Heart left ventricle (tissue), 16 donors: ENCODE results near the gene PIGV. TPM values are rescaled to one million over a fixed set of nuclear protein-coding genes. Genes with fewer than 3 reads are reported as not detected.

Experiments used
- ATAC-seq, 4 donors: fragments of 200-7000 bp; cut with Tn5 transposase; one replicate each; pipeline ENCODE4 v1.9.1; 2020 to 2022; ENCODE audit warnings: moderate library complexity in 4 of 4, mild to moderate bottlenecking in 3 of 4, moderate number of reproducible peaks in 1 of 4
- DNase-seq, 5 donors: peaks; one replicate each; pipeline ENCODE4 v3.0.0-alpha.2; 2020
- H3K27ac ChIP-seq, 12 donors: fragments of 200-600 bp; sonication (generic) in 4 of 12; one replicate each; pipeline versions ENCODE4 v1.5.0 to v1.8.0; 2016 to 2022; ENCODE audit warnings: mild to moderate bottlenecking in 2 of 12
- H3K27me3 ChIP-seq, 9 donors: fragments of 200-600 bp; sonication (generic) in 2 of 9; one replicate each; pipeline versions ENCODE4 v1.5.1 to v1.8.0; 2016 to 2022; ENCODE audit warnings: mild to moderate bottlenecking in 3 of 9
- H3K36me3 ChIP-seq, 9 donors: fragments of 200-600 bp; sonication (generic) in 2 of 9; one replicate each; pipeline versions ENCODE4 v1.5.0 to v1.8.0; 2018 to 2022; ENCODE audit warnings: mild to moderate bottlenecking in 2 of 9
- H3K4me1 ChIP-seq, 12 donors: fragments of 200-600 bp; sonication (generic) in 4 of 12; one replicate each; pipeline versions ENCODE4 v1.5.0 to v1.8.0; 2016 to 2022; ENCODE audit warnings: mild to moderate bottlenecking in 3 of 12
- H3K4me3 ChIP-seq, 12 donors: fragments of 200-600 bp; sonication (generic) in 4 of 12; one replicate each; pipeline versions ENCODE4 v1.5.0 to v1.8.0; 2017 to 2022; ENCODE audit warnings: mild to moderate bottlenecking in 9 of 12, moderate library complexity in 4 of 12
- H3K9me3 ChIP-seq, 12 donors: fragments of 200-600 bp; sonication (generic) in 4 of 12; one replicate each; pipeline versions ENCODE4 v1.5.0 to v1.8.0; 2016 to 2022; ENCODE audit warnings: mild to moderate bottlenecking in 1 of 12
- CTCF ChIP-seq, 12 donors: fragments of 200-600 bp; sonication (generic) in 4 of 12; IDR thresholded peaks; one replicate each; pipeline versions ENCODE4 v1.5.0 to v1.8.0; 2018 to 2022; ENCODE audit warnings: antibody characterized with exemption in 12 of 12, mild to moderate bottlenecking in 5 of 12
- POLR2A ChIP-seq, 2 donors: fragments of 450-650 bp; IDR thresholded peaks; one replicate each; pipeline ENCODE4 v1.6.1; 2017; ENCODE audit warnings: antibody characterized with exemption in 2 of 2, mild to moderate bottlenecking in 2 of 2, moderate library complexity in 2 of 2
- WGBS, 4 donors: extraction: QIAGEN DNeasy Blood & Tissue Kit in 2 of 4; methylation state at CpG; one replicate each; pipeline versions ENCODE4 v1.1.5 to v1.1.7; 2013 to 2018; 5-methylcytosine and 5-hydroxymethylcytosine counted together
- intact Hi-C, 10 donors: fragments of 100-400 bp; cut with DNase I; formaldehyde crosslinking; loops; one replicate each; pipeline versions ENCODE4 v1.11.1 to v1.14.2; 2022
- polyA plus RNA-seq, 2 donors: library from polyadenylated mRNA; stranded (reverse); fragments of 200-250 nt; gene quantifications; one replicate each; pipeline ENCODE4 v1.2.3, GENCODE V29; 2013
- total RNA-seq, 9 donors: library from RNA; depleted of rRNA in 2 of 9; stranded (reverse); fragments of >200 nt in 2 of 9; fragmentation: NEBNext Ultra II Directional in 3 of 9; extraction: Animal tissue kit (Norgen Biotek cat#: 25700) in 3 of 9; gene quantifications; one replicate each; pipeline versions ENCODE4 v1.1.0 to v1.2.4, GENCODE V29; 2016 to 2023
- donor health status: ischemic (EF 13 %, LVEDD 7.1; RV severe dilation, severe dysfunction).
- donor health status: healthy with polysubstance abuse.
- donor health status: DM: no; HTN: yes; CAD: no.
- donor health status: DM: no; HTN: no; CAD: no.
- donor health status: ischemic (EF 25% LVEDD 6.9; RV normal size, moderate dysfunction).
- donor health status: ischemic (EF 25% LVEDD 5.7; RV mildly dilated, moderate dysfunction).
- donor health status: healthy.
- donor health status: DM: yes; HTN: yes; CAD: no.
- donor health status: ischemic (EF 35%, LVEDD 5.7; RV mildly dilated, moderate dysfunction).
- donor health status: nonischemic (EF 11% LVEDD 7.7; RV severe dilation, severe dysfunction).
- donor health status: DM: yes; HTN: yes; CAD: no.
- donor health status: PGD.
- donor health status: ischemic (EF 29% LVEDD 5.4; RV normal size, mild dysfunction).
- donor health status: nonischemic (EF 23%, LVEDD 6.1; RV moderate dilation, normal function).

PIGV gene
- total and polyA plus RNA-seq, 11 donors, result 2.7 to 8.8 (median 5.3) TPM

GRCh38 chr1:26775666-26776065 lies 12.1 kb upstream of the PIGV start:
- Histone ChIP-seq H3K36me3 (peaks cover 8 to 100% (median 100%) of the 10 kb centered on the region in 9 donors), H3K27ac (peak overlapping the region in 1 of 12 donors; percentile 38), H3K27me3 (no peaks in the 10 kb centered on the region), H3K4me3 (no peak overlapping the region), H3K4me1 (peaks cover 8 to 26% (median 14%) of the 10 kb centered on the region in 12 donors), H3K9me3 (no peaks in the 10 kb centered on the region)
- DNase-seq (no peak), ATAC-seq (no peak)
- TF ChIP-seq POLR2A (IDR thresholded peaks at IDR 0.05), result no peak
- TF ChIP-seq CTCF (IDR thresholded peaks at IDR 0.05), result no peak
- 72 to 80% (median 80%) methylated on average over 4 of the region's 4 CpGs for WGBS, 4 donors
- intact Hi-C loops, result no loop called here

- Histone ChIP-seq H3K4me3 (no peak overlapping the region), H3K9me3 (no peaks in the 10 kb centered on the region), H3K36me3 (peaks cover 5 to 94% (median 75%) of the 10 kb centered on the region in 9 donors), H3K27ac (peak overlapping the region in 1 of 12 donors; percentile 3), H3K27me3 (no peaks in the 10 kb centered on the region), H3K4me1 (peaks cover 8 to 43% (median 28%) of the 10 kb centered on the region in 12 donors)
- TF ChIP-seq CTCF (IDR thresholded peaks at IDR 0.05), result no peak
- TF ChIP-seq POLR2A (IDR thresholded peaks at IDR 0.05), result no peak
- ATAC-seq (no peak), DNase-seq (no peak)
- intact Hi-C loops, result no loop called here
- WGBS, 4 donors, result 63 to 78% (median 68%) methylated on average over 11 of the region's 11 CpGs
Measured at GRCh38 chr1:26779098-26779668, 8.6 kb upstream of the PIGV start.

GRCh38 chr1:26780344-26780957 lies 7.3 kb upstream of the PIGV start:
- Histone ChIP-seq H3K4me3 (no peak overlapping the region), H3K4me1 (peaks cover 12 to 53% (median 40%) of the 10 kb centered on the region in 12 donors), H3K36me3 (peaks cover 0 to 81% (median 62%) of the 10 kb centered on the region in 9 donors), H3K27me3 (no peaks in the 10 kb centered on the region), H3K27ac (no peak overlapping the region), H3K9me3 (no peaks in the 10 kb centered on the region)
- 89 to 92% (median 92%) methylated on average over 17 to 21 of the region's 21 CpGs for WGBS, 4 donors
- intact Hi-C loops, result loop anchor here in 2 of 10 donors (5.0 kb wide), 2 partner anchors 33 to 38 kb away; no protein-coding TSS in a partner anchor
- TF ChIP-seq CTCF (IDR thresholded peaks at IDR 0.05), result no peak
- TF ChIP-seq POLR2A (IDR thresholded peaks at IDR 0.05), result no peak
- ATAC-seq (no peak), DNase-seq (no peak)

GRCh38 chr1:26781206-26781825 lies 6.4 kb upstream of the PIGV start:
- intact Hi-C loops, result loop anchor here in 2 of 10 donors (5.0 kb wide), 2 partner anchors 34 to 39 kb away; no protein-coding TSS in a partner anchor
- TF ChIP-seq CTCF (IDR thresholded peaks at IDR 0.05), result no peak
- no peak for TF ChIP-seq POLR2A (IDR thresholded peaks at IDR 0.05)
- no peak overlapping the region for H3K4me3 ChIP-seq
- no peaks in the 10 kb centered on the region for H3K27me3 ChIP-seq
- no peak for DNase-seq
- H3K4me1 ChIP-seq, result peaks cover 12 to 57% (median 49%) of the 10 kb centered on the region in 12 donors
- H3K36me3 ChIP-seq, result peaks cover 0 to 72% (median 54%) of the 10 kb centered on the region in 9 donors
- no peaks in the 10 kb centered on the region for H3K9me3 ChIP-seq
- no peak for ATAC-seq
- 56 to 66% (median 59%) methylated on average over 11 of the region's 11 CpGs for WGBS, 4 donors
- peak overlapping the region in 2 of 12 donors; percentile 17 to 98 for H3K27ac ChIP-seq
